Right renal cortex interstitium (tissue), 3 donors: Measurements from ENCODE around the gene DHRS2. TPM values are rescaled to one million over a fixed set of nuclear protein-coding genes. Genes with fewer than 3 reads are reported as not detected.
"Not testable (repeated sequence)": the region's sequence is repeated elsewhere in the genome, so short reads cannot be mapped to it uniquely, and the experiment has no call there.

Source experiments
- DNase-seq, 3 donors: peaks; one replicate each; pipeline ENCODE4 v3.0.0-alpha.2; 2013; ENCODE audit warnings: low read depth in 3 of 3, low spot score in 2 of 3
- polyA plus RNA-seq, 3 donors: library from polyadenylated mRNA; unstranded; fragments of 120-200 nt; gene quantifications; one replicate each; pipeline ENCODE4 v1.2.1, GENCODE V29; 2013; ENCODE audit not compliant: insufficient read length in 3 of 3

The DHRS2 gene
- polyA plus RNA-seq, 3 donors: 9.1 to 55.2 (median 42.1) TPM

DNA sequence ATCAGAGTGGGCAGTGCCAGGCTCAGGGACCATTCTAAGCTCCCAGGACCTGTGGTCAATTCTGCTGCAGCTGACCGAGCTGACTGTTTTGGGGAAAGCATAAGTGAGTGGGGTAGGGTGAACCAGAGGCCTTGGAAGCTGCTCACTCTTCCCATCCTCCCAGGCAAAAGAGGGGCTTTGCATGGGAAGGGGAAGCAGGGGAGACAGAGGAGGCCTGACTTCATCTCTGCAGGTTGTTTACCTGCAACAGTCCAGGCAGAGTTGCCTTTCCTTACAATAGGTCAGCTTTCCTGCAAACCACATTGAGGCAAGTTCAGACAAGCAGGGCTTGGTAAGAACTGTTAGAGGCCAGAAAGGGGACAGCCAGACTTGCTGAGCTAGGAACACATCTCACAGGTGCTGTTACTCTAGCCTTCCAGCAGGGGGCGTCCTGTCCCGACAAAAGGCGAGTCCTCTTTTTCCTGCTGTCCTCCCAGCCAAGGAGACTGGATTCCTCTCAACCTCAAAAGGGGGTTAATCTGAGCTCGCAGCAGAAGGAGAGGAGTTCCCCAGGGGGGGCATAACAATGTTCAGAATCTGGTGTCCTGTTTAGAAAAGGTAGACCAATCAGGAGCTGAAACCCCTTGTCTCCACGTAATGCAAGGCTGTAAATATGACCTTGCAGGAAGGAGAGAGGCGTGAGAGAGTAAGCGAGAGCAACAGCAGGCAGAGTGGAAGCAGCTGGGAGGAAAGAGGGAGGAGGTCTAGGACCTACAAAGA, 4.3 kb upstream of the DHRS2 start:
- peak; percentile 83 to 86 (median 85) for DNase-seq

DNA sequence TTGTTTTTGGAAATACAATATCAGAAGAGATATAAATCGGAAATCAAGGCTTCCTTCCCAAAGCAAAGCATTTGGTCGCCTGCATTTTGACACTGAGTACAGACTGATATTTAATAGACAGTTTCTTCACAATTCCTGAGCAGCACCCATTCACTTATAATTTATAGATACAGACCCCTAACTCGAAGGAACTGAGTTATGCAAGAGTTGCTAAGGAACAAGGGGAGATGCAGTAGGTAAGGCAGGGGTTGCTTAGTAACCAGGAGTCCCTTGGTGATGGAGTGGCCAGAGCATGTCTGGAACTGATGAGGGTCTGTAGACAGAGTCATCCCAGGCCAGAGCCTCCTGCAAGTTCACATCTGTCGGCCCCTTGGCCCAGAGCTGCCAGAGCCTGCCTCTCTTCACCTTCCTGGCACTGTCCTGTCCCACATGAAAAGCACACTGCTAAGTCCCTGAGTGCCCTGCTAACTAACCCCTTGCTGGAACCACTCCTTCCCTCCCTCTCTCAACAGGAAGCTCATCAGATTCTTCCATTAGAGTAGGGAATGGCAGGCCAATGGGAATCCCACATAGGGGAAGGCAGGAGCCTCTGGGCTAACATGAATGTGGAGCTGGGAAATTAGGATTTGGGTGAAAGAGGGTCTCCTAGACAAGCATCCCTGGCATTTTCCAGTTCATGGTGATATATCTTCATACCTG, 3.6 kb upstream of the DHRS2 start:
- no peak for DNase-seq

DNA sequence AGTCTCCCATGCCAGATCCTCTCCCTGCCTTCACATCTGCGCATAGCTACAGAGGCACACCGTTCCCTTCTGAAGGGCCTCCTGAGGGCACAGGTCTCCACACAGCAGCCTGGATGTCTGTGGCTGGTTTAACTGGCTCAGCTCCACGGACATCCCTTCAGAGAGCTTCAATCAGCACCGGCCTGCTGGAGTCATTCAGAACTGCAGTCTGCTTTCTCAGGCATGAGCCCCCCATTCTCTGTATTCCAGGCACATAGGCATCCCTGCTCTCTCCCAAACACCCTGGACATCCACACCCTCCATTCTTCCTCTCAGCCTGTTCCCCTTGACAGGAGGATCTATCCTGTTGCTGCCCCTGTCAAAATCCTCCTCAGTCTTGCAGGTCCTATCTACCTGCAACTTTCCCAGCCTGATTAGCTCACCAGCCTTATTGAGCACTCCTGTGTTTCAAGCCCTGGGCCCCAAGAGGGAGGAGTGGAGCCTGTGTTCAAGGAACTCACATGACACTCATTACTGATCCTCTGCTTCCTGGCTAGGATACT, 2.9 kb upstream of the DHRS2 start:
- no peak for DNase-seq

DNA sequence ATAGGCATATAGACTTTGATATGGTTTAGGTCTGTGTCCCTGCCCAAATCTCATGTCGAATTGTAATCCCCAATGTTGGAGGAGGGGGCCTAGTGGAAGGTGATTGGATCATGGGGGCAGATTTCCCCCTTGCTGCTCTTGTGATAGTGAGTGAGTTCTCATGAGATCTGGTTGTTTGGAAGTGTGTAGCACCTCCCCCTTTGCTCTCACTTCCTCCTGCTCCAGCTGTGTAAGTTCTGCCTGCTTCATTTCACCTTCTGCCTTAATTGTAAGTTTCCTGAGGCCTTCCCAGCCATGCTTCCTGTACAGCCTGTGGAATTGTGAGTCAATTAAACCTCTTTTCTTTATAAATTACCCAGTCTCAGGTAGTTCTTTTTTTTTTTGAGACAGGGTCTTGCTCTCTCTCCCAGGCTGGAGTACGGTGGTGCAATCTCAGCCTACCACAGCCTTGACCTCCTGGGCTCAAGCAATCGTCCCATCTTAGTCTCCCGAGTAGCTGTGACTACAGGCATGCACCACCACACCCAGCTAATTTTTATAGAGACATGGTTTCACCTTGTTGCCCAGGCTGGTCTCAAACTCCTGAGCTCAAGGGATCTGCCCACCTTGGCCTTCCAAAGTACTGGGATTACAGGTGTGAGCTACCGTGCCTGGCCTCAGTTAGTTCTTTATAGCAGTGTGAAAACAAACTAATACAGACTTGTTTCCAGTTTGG, 1.3 kb upstream of the DHRS2 start:
- DNase-seq: not testable (repeated sequence)

DNA sequence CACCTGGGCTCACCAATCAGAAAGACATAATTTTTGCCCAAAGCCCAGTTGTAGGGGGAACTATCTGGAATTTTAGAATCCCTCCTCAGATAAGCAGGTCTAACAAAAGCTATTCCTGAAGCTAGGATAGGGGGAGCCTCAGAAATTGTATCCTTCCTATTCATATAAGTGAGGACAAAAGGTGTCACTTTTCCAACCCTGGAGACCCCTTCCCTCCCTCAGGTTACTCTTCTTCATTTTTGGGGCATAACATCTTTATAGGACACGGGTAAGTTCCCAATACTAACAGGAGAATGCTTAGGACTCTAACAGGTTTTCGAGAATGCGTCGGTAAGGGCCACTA, 1.1 kb downstream of the DHRS2 start:
- DNase-seq: not testable (repeated sequence)

DNA sequence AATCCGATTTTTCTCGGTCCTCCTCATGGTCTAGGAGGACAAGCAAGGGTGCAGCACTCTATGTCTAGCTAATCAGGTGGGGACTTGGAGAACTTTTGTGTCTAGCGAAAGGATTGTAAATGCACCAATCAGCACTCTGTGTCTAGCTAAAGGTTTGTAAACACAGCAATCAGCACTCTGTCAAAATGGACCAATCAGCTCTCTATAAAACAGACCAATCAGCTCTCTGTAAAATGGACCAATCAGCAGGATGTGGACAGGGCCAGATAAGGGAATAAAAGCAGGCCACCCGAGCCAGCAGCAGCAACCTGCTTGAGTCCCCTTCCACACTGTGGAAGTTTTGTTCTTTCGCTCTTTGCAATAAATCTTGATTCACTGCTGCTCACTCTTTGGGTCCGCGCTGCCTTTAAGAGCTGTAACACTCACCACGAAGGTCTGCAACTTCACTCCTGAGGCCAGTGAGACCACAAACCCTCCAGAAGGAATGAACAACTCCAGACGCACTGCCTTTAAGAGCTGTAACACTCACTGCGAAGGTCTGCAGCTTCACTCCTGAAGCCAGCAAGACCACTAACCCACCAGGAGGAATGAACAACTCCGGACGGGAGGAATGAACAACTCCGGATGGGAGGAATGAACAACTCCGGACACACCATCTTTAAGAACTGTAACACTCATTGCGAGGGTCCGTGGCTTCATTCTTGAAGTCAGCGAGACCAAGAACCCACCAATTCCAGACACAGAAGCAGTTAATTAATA, 1.7 kb downstream of the DHRS2 start:
- not testable (repeated sequence) for DNase-seq

DNA sequence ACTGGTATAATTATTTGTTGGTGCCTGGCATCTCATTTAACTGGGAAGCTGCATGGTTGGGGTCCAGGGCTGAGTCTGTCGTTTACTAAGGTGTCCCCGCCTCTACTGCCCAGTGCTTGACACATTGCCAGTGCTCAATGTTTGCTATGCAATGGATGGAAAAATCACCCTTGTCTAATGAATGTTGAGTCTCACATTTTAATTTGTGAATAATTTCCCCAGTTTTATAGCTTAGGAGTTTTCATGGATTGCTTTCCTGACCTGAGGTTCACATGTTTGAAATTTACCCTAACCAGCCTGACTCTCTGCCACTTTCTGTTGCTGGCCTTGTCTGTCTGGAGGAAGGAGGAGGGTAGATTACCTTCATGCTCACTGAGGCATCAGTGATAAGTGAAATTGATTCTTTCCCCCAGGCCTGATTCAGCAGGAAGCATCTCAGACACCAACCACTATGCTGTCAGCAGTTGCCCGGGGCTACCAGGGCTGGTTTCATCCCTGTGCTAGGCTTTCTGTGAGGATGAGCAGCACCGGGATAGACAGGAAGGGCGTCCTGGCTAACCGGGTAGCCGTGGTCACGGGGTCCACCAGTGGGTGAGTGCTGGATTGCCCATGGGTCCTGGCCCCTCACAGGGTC, 2.4 kb downstream of the DHRS2 start:
- no peak for DNase-seq

DNA sequence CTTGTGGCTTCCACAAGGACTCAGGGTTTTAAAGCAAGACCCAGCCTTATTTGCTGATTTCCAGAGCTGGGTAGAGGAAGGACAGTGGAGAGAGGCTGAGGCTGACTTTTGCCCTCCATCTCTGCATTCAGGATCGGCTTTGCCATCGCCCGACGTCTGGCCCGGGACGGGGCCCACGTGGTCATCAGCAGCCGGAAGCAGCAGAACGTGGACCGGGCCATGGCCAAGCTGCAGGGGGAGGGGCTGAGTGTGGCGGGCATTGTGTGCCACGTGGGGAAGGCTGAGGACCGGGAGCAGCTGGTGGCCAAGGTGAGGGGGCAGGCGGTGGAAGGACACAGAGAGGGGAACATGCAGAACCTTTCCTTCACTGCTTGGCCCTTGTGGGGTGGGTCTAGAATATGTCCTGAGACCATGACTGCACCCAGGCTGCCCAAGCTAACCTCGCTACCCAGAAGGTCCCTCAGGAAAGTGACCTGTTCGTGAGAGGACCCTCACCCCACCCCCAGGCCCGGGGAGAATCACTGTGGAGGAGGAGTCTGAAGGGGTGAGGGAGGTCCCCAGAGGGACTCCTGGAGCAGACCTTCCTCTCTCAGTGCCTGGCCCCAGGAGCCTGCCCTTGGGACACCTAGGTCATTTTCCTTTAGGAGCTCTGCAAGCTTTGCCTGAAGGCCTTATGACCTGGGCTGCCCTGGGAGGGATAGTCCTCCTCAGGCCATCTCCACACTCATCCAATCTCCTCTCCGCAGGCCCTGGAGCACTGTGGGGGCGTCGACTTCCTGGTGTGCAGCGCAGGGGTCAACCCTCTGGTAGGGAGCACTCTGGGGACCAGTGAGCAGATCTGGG, 3.1 kb downstream of the DHRS2 start:
- DNase-seq: no peak

DNA sequence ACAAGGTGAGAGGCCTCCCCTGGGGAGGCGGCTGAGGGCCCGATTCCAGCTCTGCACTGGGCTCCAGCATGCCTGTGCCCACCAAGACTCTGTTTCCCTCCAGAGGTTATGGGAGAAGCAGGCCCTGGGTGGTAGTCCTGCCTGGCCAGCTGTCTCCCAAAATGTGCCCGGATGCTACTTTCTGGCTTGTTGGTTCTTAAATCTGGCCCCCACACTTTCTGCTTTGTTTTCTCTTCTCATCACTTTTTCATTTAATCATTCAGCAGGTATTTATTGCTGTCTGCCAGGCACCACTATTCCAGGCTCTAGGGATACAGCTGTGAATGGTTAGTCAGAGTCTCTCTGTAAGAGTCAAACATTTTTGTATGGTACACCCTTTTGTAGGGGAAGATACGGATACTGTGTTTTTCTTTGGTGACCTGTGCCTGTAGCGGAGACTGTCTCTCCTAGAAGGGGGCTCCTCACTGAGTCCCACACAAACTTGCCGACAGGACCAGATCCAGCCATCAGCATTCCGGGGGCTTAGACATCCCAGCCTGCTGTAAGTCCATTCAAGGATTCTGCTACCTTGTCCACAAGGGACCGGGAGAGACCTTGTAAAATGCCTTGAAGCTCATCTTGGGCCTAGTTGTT, 3.8 kb downstream of the DHRS2 start:
- no peak for DNase-seq

DNA sequence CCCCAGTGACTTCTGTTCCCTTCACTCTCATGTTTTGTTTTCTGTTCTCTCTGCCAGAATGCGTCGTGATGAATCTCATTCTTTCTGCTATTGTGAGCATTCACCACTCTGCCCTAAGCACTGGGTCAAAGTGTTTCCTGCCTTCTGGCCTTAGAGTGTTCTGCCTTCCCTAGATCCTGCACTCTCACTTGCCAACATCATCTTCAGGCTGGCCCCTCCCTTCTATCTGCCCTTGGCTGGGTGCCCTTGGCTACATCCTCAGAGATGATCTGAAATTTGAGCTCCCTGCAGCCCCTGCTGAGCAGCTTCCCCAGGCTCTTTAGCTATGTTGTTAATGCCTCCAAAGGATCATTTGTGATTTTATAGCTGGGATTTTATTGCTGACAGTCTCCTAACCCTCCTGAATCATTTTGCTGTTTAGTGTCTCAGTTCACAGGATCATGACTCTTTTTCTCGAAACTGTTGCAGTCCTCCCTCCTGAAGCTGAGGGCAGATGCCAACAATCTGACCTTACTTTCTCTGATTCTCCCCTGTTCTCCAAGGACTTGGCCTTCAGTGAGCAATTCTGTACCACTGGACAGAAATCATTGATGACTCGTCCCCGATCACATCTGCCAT, 4.5 kb downstream of the DHRS2 start:
- DNase-seq: peak; percentile 43 to 53 (median 52)

DNA sequence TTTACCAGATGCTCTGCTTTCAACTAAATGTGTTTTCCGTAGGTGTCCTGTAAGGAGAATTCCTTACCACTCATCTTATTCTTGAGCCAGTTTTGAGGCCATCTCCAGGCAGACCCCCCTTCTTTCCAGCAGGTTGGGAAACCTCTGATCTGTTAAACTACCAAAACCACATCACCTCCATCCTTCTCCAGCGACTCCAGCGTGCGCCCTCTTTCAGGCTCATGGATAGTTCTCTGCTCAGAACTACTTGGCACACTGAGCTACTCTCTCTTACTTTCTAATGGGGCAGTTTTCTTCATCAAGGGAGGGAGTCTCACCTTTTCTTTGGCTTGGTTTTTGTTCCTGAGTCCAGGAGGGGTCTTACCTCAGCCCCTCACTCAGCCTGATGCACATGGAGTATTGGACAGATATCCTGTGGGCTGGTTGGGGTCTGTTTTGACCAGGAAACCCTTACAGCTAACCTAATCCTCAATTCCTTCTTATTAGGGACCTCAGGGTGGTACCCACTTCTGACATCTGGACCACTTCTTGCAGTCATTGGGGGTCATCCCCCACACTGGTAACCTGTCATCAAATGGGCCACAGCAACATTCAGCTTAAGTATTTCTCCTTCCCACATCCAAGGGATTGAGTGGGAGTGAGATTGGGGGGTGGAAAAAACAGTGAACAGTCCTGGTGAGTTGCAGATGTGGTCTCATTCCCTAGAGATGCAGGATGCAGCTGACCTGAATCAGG, 5.2 kb downstream of the DHRS2 start:
- DNase-seq: no peak

DNA sequence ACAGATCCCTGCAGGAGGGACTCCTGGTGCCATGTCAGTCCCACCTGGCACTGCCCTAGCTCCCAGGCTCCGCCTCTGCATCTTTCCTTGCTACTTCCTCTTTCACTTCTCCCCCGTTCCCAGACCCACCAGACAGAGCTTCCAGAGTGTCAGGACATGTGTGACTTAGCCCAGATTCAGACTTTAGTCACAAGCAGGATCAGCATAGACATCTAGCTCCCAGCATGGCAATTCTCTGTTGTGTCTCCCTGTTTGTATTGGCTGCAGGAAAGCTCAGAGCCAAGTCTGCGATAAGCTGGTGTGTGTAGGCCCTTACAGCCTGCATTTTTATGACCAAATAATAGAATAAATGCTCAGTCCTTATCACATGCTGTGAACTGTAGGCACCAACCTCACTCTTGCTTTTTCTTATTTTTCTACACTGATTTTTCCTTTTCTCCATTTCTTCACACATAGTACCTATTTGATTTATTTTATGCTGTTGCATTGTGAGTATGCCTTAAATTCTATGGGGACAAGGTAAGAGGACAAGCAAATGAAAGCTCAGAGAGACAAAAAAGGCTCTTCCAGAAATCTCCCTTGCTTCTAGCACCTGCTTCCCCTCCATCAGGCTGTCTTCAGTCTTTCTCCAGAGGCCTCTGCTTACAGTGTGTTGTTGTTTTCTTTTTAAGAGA, 5.9 kb downstream of the DHRS2 start:
- DNase-seq: no peak

DNA sequence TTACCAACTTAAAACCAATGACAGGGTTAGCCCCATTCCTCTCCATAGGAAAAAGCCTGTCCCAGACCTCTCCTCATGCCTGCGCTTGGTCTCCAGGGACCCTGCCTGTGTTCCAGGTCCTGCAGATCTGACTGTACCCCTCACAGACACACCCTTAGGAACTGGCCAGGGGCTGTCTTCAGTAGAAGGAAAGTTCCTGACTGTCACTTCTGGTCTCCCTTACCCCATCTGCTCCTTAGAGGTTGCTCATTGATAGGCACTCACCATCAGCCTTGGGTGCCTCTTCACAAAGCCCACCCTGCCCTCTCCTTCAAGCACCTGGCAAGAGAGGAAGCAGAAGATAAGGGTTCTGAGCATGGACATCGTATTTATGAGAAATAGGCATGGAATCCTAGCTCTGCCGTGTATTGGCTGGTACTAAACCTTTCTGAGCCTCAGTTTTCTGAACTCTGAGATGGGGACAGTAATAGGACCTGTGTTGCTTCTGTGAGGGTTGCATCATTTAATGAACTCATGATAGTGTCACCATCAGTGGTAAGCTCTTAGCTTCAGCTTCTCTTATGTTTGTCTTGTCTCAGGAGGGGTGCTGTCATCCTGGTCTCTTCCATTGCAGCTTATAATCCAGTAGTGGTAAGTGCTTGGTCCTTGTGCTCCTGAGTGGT, 7.5 kb downstream of the DHRS2 start:
- no peak for DNase-seq

DNA sequence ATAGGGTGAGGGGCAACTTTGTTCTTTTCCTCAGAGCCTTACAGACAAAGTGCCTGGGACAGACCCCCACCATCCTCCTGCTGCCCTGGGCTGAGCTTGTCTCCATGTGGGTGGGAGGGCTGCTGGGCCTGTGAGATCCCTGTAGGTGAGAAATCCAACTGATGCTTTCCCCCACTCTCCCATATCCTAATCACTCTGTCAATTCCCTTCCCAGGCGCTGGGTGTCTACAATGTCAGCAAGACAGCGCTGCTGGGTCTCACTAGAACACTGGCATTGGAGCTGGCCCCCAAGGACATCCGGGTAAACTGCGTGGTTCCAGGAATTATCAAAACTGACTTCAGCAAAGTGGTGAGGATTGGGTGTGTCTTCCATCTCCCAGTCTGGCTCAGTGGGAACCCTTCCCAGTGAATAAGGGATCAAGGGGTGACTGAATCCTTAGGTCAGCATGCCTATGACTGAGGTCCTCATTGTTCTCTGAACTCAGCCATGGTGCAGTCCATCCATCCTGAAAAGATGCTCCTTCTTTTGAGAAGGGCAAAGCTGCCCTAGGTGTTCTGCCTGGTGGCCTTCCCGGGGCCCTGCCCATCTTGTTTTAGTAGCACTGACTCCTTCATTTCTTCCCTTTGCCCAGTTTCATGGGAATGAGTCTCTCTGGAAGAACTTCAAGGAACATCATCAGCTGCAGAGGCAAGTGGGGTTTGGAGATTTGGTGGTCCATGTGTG, 8.2 kb downstream of the DHRS2 start:
- no peak for DNase-seq

DNA sequence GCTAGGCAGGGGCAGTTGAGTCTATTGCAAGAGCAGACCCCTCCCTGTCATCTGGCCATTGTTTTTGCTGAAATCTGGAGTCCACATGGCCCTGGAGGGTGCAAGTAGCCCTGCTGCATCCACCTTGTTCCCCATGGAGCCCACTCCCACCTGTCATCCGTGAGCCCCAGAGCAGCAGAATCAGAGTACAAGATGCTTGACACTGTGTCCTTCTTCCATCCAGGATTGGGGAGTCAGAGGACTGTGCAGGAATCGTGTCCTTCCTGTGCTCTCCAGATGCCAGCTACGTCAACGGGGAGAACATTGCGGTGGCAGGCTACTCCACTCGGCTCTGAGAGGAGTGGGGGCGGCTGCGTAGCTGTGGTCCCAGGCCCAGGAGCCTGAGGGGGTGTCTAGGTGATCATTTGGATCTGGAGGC, 8.8 kb downstream of the DHRS2 start:
- no peak for DNase-seq

DNA sequence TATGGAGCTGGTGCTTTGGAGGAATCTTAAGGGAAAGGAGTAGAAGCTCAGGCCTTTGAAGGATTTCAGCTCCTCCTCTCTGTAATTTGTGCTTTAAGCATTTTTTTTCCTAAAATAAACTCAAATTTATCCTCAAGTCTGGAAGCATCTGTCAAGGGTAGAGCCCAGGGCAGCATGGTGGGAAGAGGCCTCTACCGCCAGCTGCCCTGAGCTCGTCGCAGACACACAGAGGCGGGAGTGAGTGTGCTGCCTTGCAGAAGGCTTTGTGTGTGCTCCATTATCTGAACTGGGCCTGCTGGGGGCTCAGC, 9.3 kb downstream of the DHRS2 start:
- DNase-seq: no peak
